Peyer's patch (tissue), 4 donors: ENCODE data around the gene PIP5K1B. TPM values are rescaled to one million over a fixed set of nuclear protein-coding genes. Genes with fewer than 3 reads are reported as not detected.

Experiments
- DNase-seq, 3 donors: peaks; one replicate each; pipeline ENCODE4 v3.0.0-alpha.2; 2017 to 2019
- H3K27ac ChIP-seq, 4 donors: fragments of 200-600 bp; sonication (generic); one replicate each; pipeline ENCODE4 v1.5.1; 2016 to 2019
- H3K27me3 ChIP-seq, 2 donors: fragments of 200-600 bp; sonication (generic); one replicate each; pipeline ENCODE4 v1.5.1; 2019
- H3K36me3 ChIP-seq, 3 donors: fragments of 200-600 bp; sonication (generic); one replicate each; pipeline ENCODE4 v1.5.1; 2016 to 2019
- H3K4me1 ChIP-seq, 4 donors: fragments of 200-600 bp; sonication (generic); one replicate each; pipeline ENCODE4 v1.5.1; 2016 to 2019
- H3K4me3 ChIP-seq, 4 donors: fragments of 200-600 bp; sonication (generic); 1 replicate in 3 of 4; 2 replicates in 1 of 4; pipeline ENCODE4 v1.5.1; 2016 to 2019; ENCODE audit warnings: mild to moderate bottlenecking in 1 of 4
- H3K9me3 ChIP-seq, 4 donors: fragments of 200-600 bp; sonication (generic); one replicate each; pipeline ENCODE4 v1.5.1; 2016 to 2019; ENCODE audit warnings: mild to moderate bottlenecking in 1 of 4
- CTCF ChIP-seq, 6 experiments: fragments of 450-650 bp in 4 of 6; fragments of 200-600 bp in 2 of 6; sonication (generic) in 1 of 6; IDR thresholded peaks; one replicate each; pipeline ENCODE4 v1.5.1; 2017 to 2019; ENCODE audit warnings: antibody characterized with exemption in 6 of 6, mild to moderate bottlenecking in 3 of 6, moderate library complexity in 1 of 6
- POLR2A ChIP-seq, 2 donors: fragments of 450-650 bp; IDR thresholded peaks; one replicate each; pipeline ENCODE4 v1.5.1; 2017; ENCODE audit warnings: antibody characterized with exemption in 2 of 2, mild to moderate bottlenecking in 2 of 2, moderate library complexity in 2 of 2
- total RNA-seq, 4 donors: library from RNA; depleted of rRNA; stranded (reverse); fragments of >200 nt; gene quantifications; one replicate each; pipeline ENCODE4 v1.1.0, GENCODE V29; 2016

Gene PIP5K1B
- total RNA-seq, 4 donors from 2014 or later = 15.7 to 60.1 (median 54.4) TPM

- Histone ChIP-seq H3K4me3 (no peak overlapping the region), H3K9me3 (no peaks in the 10 kb centered on the region), H3K27ac (no peak overlapping the region), H3K27me3 (no peaks in the 10 kb centered on the region), H3K36me3 (no peaks in the 10 kb centered on the region), H3K4me1 (no peaks in the 10 kb centered on the region)
- TF ChIP-seq CTCF (IDR thresholded peaks at IDR 0.05) (no peak), POLR2A (IDR thresholded peaks at IDR 0.05) (no peak)
- DNase-seq = no peak
These were observed 178.2 kb downstream of the PIP5K1B start for GRCh38 chr9:68883224-68883623.

GRCh38 chr9:68887232-68887631 is 182.2 kb downstream of the PIP5K1B start:
- H3K36me3 ChIP-seq = peaks cover 0 to 7% (median 0%) of the 10 kb centered on the region in 3 donors
- no peaks in the 10 kb centered on the region for H3K27me3 ChIP-seq
- TF ChIP-seq CTCF (IDR thresholded peaks at IDR 0.05) (no peak), POLR2A (IDR thresholded peaks at IDR 0.05) (no peak)
- H3K9me3 ChIP-seq = no peaks in the 10 kb centered on the region
- no peak overlapping the region for H3K27ac ChIP-seq
- H3K4me1 ChIP-seq = no peaks in the 10 kb centered on the region
- DNase-seq = no peak
- no peak overlapping the region for H3K4me3 ChIP-seq

- H3K4me3 ChIP-seq = no peak overlapping the region
- peaks cover 0 to 3% (median 0%) of the 10 kb centered on the region in 3 donors for H3K36me3 ChIP-seq
- H3K9me3 ChIP-seq = no peaks in the 10 kb centered on the region
- no peak for TF ChIP-seq CTCF (IDR thresholded peaks at IDR 0.05)
- TF ChIP-seq POLR2A (IDR thresholded peaks at IDR 0.05) = no peak
- peak overlapping the region in 1 of 4 donors; percentile 14 for H3K27ac ChIP-seq
- H3K27me3 ChIP-seq = no peaks in the 10 kb centered on the region
- H3K4me1 ChIP-seq = no peaks in the 10 kb centered on the region
- no peak for DNase-seq
These were observed 189.5 kb downstream of the PIP5K1B start for GRCh38 chr9:68894502-68894901.

GRCh38 chr9:68895741-68896478 is 190.9 kb downstream of the PIP5K1B start:
- H3K9me3 ChIP-seq = no peaks in the 10 kb centered on the region

GRCh38 chr9:68896486-68896885 is 191.4 kb downstream of the PIP5K1B start:
- Histone ChIP-seq H3K36me3 (peaks cover 0 to 3% (median 0%) of the 10 kb centered on the region in 3 donors), H3K4me3 (no peak overlapping the region), H3K4me1 (no peaks in the 10 kb centered on the region), H3K27me3 (no peaks in the 10 kb centered on the region), H3K27ac (peak overlapping the region in 2 of 4 donors; percentile 21 to 48), H3K9me3 (no peaks in the 10 kb centered on the region)
- TF ChIP-seq CTCF (IDR thresholded peaks at IDR 0.05) (no peak), POLR2A (IDR thresholded peaks at IDR 0.05) (no peak)
- DNase-seq = no peak

More at GRCh38 chr9:68895741-68896478, 190.9 kb downstream of the PIP5K1B start:
- DNase-seq = no peak
- Histone ChIP-seq H3K4me1 (no peaks in the 10 kb centered on the region), H3K4me3 (no peak overlapping the region), H3K27me3 (no peaks in the 10 kb centered on the region), H3K27ac (peak overlapping the region in 2 of 4 donors; percentile 21 to 48), H3K36me3 (peaks cover 0 to 3% (median 0%) of the 10 kb centered on the region in 3 donors)
- TF ChIP-seq CTCF (IDR thresholded peaks at IDR 0.05) (no peak), POLR2A (IDR thresholded peaks at IDR 0.05) (no peak)
